Neural progenitor cell (in vitro differentiated cells): ENCODE results near the gene ERMP1.

Experiments used
- CTCF ChIP-seq: fragments of 200-600 bp; sonication (generic); IDR thresholded peaks from 2 replicates; pipeline ENCODE4 v1.5.1; 2017; ENCODE audit warnings: antibody characterized with exemption, mild to moderate bottlenecking
- EZH2 ChIP-seq: fragments of 200-600 bp; sonication (generic); IDR thresholded peaks from 2 replicates; pipeline ENCODE4 v1.6.1; 2017; ENCODE audit warnings: antibody characterized with exemption, mild to moderate bottlenecking, moderate library complexity

DNA sequence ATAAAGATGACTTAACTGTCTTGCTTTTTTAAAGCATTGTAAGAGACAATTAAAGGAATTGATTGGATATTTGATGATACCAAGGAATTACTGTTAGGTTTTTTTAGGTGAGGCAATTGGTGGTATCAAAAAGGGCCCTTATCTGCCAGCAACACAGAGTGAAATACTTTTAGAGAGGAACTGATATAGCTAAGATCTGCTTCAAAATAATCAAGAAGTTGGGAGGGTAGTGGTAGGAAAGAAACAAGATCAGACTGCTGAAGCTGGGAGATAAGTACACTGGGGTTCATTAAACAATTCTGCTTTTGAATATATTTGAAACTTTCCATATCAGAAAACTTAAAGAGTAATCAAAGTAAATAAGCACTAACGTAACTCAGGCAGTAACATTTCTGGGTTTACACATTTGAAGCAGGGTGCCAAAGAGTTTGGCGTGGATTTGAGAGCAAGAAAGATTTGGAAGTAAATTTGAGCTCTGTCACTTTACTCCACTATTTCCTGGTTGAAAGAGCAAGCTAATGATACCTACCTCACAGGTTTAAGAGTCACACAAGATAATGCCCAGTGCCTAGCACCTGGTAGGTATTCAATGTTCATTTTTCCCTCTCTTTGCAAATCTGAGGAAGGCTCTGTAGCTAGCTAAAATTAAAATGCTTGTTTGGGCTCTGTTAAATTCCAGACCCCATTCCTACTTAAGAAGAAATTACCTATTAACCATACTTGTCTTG is 6.9 kb downstream of the ERMP1 start:
- TF ChIP-seq CTCF (no peak), EZH2 (no peak)
